HepG2 (cell line): ENCODE measurements around the gene KCNB1. TPM values are rescaled to one million over a fixed set of nuclear protein-coding genes. Genes with fewer than 3 reads are reported as not detected.

Source experiments
- CREM ChIP-seq, 2 experiments: sonication (generic) in 1 of 2; formaldehyde crosslinking in 1 of 2; IDR thresholded peaks; 2 replicates each; pipeline versions ENCODE4 v1.4.0 to v1.6.1; 2016 to 2020; ENCODE audit warnings: antibody characterized with exemption in 1 of 2, mild to moderate bottlenecking in 1 of 2, missing genetic modification reagents in 1 of 2
- IRX3 ChIP-seq: sonication (generic); formaldehyde crosslinking; IDR thresholded peaks from 2 replicates; pipeline ENCODE4 v1.8.1; 2023; ENCODE audit warnings: mild to moderate bottlenecking, low read depth, missing genetic modification reagents, borderline replicate concordance
- NFIB ChIP-seq: sonication (generic); formaldehyde crosslinking; IDR thresholded peaks from 2 replicates; pipeline ENCODE4 v1.9.0; 2021; ENCODE audit warnings: missing genetic modification reagents, mild to moderate bottlenecking, borderline replicate concordance
- PTBP1 ChIP-seq: fragments of 200-400 bp; formaldehyde crosslinking; IDR thresholded peaks from 2 replicates; pipeline ENCODE4 v1.6.1; 2018; ENCODE audit warnings: low read length, low read depth; ENCODE audit not compliant: poor library complexity, severe bottlenecking
- SP2 ChIP-seq: sonication (generic); formaldehyde crosslinking; IDR thresholded peaks from 2 replicates; pipeline ENCODE4 v1.5.1; 2020; ENCODE audit warnings: mild to moderate bottlenecking, missing genetic modification reagents
- SUZ12 ChIP-seq: fragments of 150-350 bp; IDR thresholded peaks from 2 replicates; pipeline ENCODE4 v1.6.1; 2014; ENCODE audit warnings: low read depth, low read length
- TAF1 ChIP-seq: sonication (generic); formaldehyde crosslinking; IDR thresholded peaks from 2 replicates; pipeline ENCODE4 v1.4.0; 2020; ENCODE audit warnings: missing genetic modification reagents
- ZNF335 ChIP-seq: sonication (generic); formaldehyde crosslinking; IDR thresholded peaks from 2 replicates; pipeline ENCODE4 v1.4.0; 2020; ENCODE audit warnings: missing genetic modification reagents
- ZNF660 ChIP-seq: sonication (generic); formaldehyde crosslinking; IDR thresholded peaks from 2 replicates; pipeline ENCODE4 v1.5.1; 2020; ENCODE audit warnings: mild to moderate bottlenecking, low read depth, missing genetic modification reagents, borderline replicate concordance
- ZSCAN25 ChIP-seq: sonication (generic); formaldehyde crosslinking; IDR thresholded peaks from 2 replicates; pipeline ENCODE4 v1.8.0; 2022; ENCODE audit warnings: mild to moderate bottlenecking, missing genetic modification reagents
- polyA plus RNA-seq, 8 experiments: library from polyadenylated mRNA; depleted of rRNA in 3 of 8; stranded (reverse) in 7 of 8; unstranded in 1 of 8; fragments of >200 nt; fragmentation: Illumina TruSeq in 4 of 8; extraction: Trizol in 4 of 8; gene quantifications; 2 replicates each; pipeline versions ENCODE4 v1.2.1 to v1.2.3, GENCODE V29; 2011 to 2016; ENCODE audit warnings: low read depth in 4 of 8, missing spikeins in 1 of 8, mixed read lengths in 1 of 8; ENCODE audit not compliant: insufficient read depth in 1 of 8
- total RNA-seq, 5 experiments: library from RNA; depleted of rRNA; stranded (reverse); fragments of >200 nt; fragmentation: Illumina TruSeq; extraction: Trizol; gene quantifications; 2 replicates each; pipeline ENCODE4 v1.2.3, GENCODE V29; 2016; ENCODE audit warnings: low read depth in 1 of 5
- TF ChIP-seq, protein P1 (sequence below): sonication (generic); formaldehyde crosslinking; IDR thresholded peaks from 2 replicates; pipeline ENCODE4 v1.5.0; 2020; ENCODE audit warnings: missing genetic modification reagents
- TF ChIP-seq, protein P2 (sequence below): sonication (generic); formaldehyde crosslinking; IDR thresholded peaks from 2 replicates; pipeline ENCODE4 v1.5.0; 2020; ENCODE audit warnings: mild to moderate bottlenecking, missing genetic modification reagents, borderline replicate concordance
- TF ChIP-seq, protein P3 (sequence below): sonication (generic); formaldehyde crosslinking; IDR thresholded peaks from 2 replicates; pipeline ENCODE4 v1.4.0; 2020; ENCODE audit warnings: mild to moderate bottlenecking, low read depth, missing genetic modification reagents
- TF ChIP-seq, protein P4 (sequence below): sonication (generic); formaldehyde crosslinking; IDR thresholded peaks from 2 replicates; pipeline ENCODE4 v1.5.0; 2020; ENCODE audit warnings: missing genetic modification reagents, mild to moderate bottlenecking, borderline replicate concordance

Gene KCNB1
- total and polyA plus RNA-seq, 2 of the 13 experiments (the other 11 are each of a cell fraction or from before 2014, with no cell fraction given) = 0.02 TPM; not detected in 1

DNA sequence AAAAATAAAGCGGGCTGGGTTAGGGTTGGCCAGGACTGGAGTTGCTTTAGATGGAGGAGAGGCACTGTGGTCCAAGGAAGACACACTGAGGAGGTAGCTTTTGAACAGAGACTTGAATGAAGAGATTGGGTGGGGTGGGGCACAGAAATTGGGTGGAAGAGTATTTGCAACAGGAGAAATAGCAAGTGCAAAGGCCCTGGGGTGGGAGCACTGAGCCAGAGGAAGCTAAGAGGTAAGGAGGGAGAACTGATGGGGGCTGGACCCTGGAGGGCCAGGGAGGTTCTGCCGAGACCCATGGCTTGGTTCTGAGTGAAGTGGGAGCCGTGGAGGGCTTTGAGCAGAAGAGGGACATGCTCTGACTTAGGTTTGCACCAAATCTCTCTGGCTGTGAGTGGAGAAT, 45.4 kb downstream of the KCNB1 start (continued):
- TF ChIP-seq IRX3 (no peak), TAF1 (no peak), NFIB (CRISPR knock-in tag) (no peak), PTBP1 (no peak), SP2 (CRISPR knock-in tag) (no peak), ZNF335 (CRISPR knock-in tag) (no peak), SUZ12 (no peak), CREM (IDR thresholded peaks at IDR 0.05) (no peak), CREM (CRISPR knock-in tag; IDR thresholded peaks at IDR 0.05) (no peak), ZNF660 (CRISPR knock-in tag) (no peak), ZSCAN25 (CRISPR knock-in tag) (no peak)
- TF ChIP-seq, protein P1, sequence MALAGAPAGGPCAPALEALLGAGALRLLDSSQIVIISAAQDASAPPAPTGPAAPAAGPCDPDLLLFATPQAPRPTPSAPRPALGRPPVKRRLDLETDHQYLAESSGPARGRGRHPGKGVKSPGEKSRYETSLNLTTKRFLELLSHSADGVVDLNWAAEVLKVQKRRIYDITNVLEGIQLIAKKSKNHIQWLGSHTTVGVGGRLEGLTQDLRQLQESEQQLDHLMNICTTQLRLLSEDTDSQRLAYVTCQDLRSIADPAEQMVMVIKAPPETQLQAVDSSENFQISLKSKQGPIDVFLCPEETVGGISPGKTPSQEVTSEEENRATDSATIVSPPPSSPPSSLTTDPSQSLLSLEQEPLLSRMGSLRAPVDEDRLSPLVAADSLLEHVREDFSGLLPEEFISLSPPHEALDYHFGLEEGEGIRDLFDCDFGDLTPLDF = no peak
- TF ChIP-seq, protein P2, sequence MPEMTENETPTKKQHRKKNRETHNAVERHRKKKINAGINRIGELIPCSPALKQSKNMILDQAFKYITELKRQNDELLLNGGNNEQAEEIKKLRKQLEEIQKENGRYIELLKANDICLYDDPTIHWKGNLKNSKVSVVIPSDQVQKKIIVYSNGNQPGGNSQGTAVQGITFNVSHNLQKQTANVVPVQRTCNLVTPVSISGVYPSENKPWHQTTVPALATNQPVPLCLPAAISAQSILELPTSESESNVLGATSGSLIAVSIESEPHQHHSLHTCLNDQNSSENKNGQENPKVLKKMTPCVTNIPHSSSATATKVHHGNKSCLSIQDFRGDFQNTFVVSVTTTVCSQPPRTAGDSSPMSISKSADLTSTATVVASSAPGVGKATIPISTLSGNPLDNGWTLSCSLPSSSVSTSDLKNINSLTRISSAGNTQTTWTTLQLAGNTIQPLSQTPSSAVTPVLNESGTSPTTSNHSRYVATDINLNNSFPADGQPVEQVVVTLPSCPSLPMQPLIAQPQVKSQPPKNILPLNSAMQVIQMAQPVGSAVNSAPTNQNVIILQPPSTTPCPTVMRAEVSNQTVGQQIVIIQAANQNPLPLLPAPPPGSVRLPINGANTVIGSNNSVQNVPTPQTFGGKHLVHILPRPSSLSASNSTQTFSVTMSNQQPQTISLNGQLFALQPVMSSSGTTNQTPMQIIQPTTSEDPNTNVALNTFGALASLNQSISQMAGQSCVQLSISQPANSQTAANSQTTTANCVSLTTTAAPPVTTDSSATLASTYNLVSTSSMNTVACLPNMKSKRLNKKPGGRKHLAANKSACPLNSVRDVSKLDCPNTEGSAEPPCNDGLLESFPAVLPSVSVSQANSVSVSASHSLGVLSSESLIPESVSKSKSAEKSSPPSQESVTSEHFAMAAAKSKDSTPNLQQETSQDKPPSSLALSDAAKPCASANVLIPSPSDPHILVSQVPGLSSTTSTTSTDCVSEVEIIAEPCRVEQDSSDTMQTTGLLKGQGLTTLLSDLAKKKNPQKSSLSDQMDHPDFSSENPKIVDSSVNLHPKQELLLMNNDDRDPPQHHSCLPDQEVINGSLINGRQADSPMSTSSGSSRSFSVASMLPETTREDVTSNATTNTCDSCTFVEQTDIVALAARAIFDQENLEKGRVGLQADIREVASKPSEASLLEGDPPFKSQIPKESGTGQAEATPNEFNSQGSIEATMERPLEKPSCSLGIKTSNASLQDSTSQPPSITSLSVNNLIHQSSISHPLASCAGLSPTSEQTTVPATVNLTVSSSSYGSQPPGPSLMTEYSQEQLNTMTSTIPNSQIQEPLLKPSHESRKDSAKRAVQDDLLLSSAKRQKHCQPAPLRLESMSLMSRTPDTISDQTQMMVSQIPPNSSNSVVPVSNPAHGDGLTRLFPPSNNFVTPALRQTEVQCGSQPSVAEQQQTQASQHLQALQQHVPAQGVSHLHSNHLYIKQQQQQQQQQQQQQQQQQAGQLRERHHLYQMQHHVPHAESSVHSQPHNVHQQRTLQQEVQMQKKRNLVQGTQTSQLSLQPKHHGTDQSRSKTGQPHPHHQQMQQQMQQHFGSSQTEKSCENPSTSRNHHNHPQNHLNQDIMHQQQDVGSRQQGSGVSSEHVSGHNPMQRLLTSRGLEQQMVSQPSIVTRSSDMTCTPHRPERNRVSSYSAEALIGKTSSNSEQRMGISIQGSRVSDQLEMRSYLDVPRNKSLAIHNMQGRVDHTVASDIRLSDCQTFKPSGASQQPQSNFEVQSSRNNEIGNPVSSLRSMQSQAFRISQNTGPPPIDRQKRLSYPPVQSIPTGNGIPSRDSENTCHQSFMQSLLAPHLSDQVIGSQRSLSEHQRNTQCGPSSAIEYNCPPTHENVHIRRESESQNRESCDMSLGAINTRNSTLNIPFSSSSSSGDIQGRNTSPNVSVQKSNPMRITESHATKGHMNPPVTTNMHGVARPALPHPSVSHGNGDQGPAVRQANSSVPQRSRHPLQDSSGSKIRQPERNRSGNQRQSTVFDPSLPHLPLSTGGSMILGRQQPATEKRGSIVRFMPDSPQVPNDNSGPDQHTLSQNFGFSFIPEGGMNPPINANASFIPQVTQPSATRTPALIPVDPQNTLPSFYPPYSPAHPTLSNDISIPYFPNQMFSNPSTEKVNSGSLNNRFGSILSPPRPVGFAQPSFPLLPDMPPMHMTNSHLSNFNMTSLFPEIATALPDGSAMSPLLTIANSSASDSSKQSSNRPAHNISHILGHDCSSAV = no peak
- TF ChIP-seq, protein P3, sequence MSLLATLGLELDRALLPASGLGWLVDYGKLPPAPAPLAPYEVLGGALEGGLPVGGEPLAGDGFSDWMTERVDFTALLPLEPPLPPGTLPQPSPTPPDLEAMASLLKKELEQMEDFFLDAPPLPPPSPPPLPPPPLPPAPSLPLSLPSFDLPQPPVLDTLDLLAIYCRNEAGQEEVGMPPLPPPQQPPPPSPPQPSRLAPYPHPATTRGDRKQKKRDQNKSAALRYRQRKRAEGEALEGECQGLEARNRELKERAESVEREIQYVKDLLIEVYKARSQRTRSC (CRISPR knock-in tag) = no peak
- TF ChIP-seq, protein P4, sequence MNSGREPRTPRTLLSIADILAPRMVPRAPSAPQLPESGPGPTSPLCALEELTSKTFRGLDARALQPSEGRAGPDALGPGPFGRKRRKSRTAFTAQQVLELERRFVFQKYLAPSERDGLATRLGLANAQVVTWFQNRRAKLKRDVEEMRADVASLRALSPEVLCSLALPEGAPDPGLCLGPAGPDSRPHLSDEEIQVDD (CRISPR knock-in tag) = no peak
